ENCODE measurements around the gene ORAI2.
"Not testable (repeated sequence)": the region's sequence is repeated elsewhere in the genome, so short reads cannot be mapped to it uniquely, and the experiment has no call there.

Gene ORAI2

GRCh38 chr7:102433219-102434038, at the start of gene ORAI2:
ORAI2 (plus strand) TSS chr7:102433575; CDS start chr7:102438957, 5,382 bp downstream.
- DNase-seq: peak; percentile 20

- no peak for DNase-seq
Observed at GRCh38 chr7:102387064-102387463, 46.3 kb upstream of the ORAI2 start.

- DNase-seq: no peak
Observed at GRCh38 chr7:102389810-102390209, 43.6 kb upstream of the ORAI2 start.

GRCh38 chr7:102390697-102391484, 42.5 kb upstream of the ORAI2 start:
- peak; percentile 43 for DNase-seq

GRCh38 chr7:102392330-102392729, 41.0 kb upstream of the ORAI2 start:
- DNase-seq: no peak

GRCh38 chr7:102393467-102393866, 39.9 kb upstream of the ORAI2 start:
- no peak for DNase-seq

GRCh38 chr7:102395592-102395872, 37.8 kb upstream of the ORAI2 start:
- no peak for DNase-seq

- peak; percentile 63 for DNase-seq
Observed at GRCh38 chr7:102395873-102396709, 37.3 kb upstream of the ORAI2 start, which contains the start of gene PRKRIP1. PRKRIP1 (plus strand) TSS chr7:102396363; CDS start chr7:102396412, 49 bp downstream.

- no peak for DNase-seq
Observed at GRCh38 chr7:102396710-102397019, 36.7 kb upstream of the ORAI2 start.

GRCh38 chr7:102398543-102398942, 34.8 kb upstream of the ORAI2 start:
- no peak for DNase-seq

- DNase-seq: no peak
Observed at GRCh38 chr7:102400360-102400759, 33.0 kb upstream of the ORAI2 start.

GRCh38 chr7:102403563-102403962, 29.8 kb upstream of the ORAI2 start:
- no peak for DNase-seq

- DNase-seq: no peak
Observed at GRCh38 chr7:102404005-102404861, 29.1 kb upstream of the ORAI2 start.

- not testable (repeated sequence) for DNase-seq
Observed at GRCh38 chr7:102404862-102405188, 28.6 kb upstream of the ORAI2 start.

GRCh38 chr7:102407910-102408309, 25.5 kb upstream of the ORAI2 start:
- DNase-seq: no peak

- not testable (repeated sequence) for DNase-seq
Observed at GRCh38 chr7:102408530-102408929, 24.8 kb upstream of the ORAI2 start.

GRCh38 chr7:102409340-102409739, 24.0 kb upstream of the ORAI2 start:
- no peak for DNase-seq

- DNase-seq: no peak
Observed at GRCh38 chr7:102410123-102410522, 23.3 kb upstream of the ORAI2 start.

GRCh38 chr7:102410918-102411317, 22.5 kb upstream of the ORAI2 start:
- no peak for DNase-seq

- DNase-seq: no peak
Observed at GRCh38 chr7:102412548-102412947, 20.8 kb upstream of the ORAI2 start.

- DNase-seq: no peak
Observed at GRCh38 chr7:102413091-102413490, 20.3 kb upstream of the ORAI2 start.

GRCh38 chr7:102413611-102414010, 19.8 kb upstream of the ORAI2 start:
- DNase-seq: no peak
